Measurements from ENCODE around the gene MMP1. TPM values are rescaled to one million over a fixed set of nuclear protein-coding genes. Genes with fewer than 3 reads are reported as not detected.
A peak's percentile ranks its signal among the peaks of the same experiment; 100 is the strongest.

Gene MMP1
- total RNA-seq, 4 donors from 2014 or later, result not detected

DNA sequence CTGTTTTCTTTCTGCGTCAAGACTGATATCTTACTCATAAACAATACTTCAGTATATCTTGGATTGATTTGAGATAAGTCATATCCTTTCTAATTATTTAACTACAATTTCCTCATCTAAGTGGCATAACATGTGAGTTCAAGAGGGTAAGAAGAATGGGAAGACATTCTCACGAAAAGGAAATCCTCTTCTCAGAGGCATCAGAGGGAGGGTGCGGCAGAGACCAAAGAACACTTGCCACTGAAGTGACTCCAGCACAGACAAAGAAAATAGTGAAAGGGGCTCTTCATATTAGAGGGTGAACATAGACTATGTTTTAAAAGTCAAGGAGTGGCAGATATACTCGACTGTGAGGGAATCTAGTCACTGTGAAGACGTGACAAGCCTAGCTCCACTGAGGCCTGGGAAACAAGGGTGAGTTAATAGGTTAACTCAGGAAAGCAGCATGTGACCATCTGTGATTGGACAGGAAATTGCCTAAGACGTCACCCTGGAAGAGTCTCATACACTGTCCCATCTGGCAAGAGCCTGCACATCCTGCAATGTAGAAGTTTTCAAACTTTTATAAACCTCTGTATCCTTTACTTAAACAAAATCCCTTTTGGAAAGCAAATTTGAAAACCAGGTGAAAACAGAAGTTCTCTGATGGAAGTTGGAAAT is 1.9 kb upstream of the MMP1 start:
- no peaks in the 10 kb centered on the region for H3K9me3 ChIP-seq
- 57% methylated on average over 6 of the region's 6 CpGs; no CpG with 5 or more reads in 1 of the 2 donors for WGBS, 2 donors (ENCODE audit: low coverage in 1 of 2)
- ATAC-seq, result peak; percentile 55
- H3K27me3 ChIP-seq, result no peaks in the 10 kb centered on the region
- H3K4me1 ChIP-seq, result no peaks in the 10 kb centered on the region
- no peak overlapping the region for H3K4me3 ChIP-seq
- no peak overlapping the region for H3K27ac ChIP-seq
- TF ChIP-seq POLR2AphosphoS5 (IDR thresholded peaks at IDR 0.05) (no peak), EP300 (IDR thresholded peaks at IDR 0.05) (no peak), POLR2A (IDR thresholded peaks at IDR 0.05) (no peak)
- TF ChIP-seq, protein P1, sequence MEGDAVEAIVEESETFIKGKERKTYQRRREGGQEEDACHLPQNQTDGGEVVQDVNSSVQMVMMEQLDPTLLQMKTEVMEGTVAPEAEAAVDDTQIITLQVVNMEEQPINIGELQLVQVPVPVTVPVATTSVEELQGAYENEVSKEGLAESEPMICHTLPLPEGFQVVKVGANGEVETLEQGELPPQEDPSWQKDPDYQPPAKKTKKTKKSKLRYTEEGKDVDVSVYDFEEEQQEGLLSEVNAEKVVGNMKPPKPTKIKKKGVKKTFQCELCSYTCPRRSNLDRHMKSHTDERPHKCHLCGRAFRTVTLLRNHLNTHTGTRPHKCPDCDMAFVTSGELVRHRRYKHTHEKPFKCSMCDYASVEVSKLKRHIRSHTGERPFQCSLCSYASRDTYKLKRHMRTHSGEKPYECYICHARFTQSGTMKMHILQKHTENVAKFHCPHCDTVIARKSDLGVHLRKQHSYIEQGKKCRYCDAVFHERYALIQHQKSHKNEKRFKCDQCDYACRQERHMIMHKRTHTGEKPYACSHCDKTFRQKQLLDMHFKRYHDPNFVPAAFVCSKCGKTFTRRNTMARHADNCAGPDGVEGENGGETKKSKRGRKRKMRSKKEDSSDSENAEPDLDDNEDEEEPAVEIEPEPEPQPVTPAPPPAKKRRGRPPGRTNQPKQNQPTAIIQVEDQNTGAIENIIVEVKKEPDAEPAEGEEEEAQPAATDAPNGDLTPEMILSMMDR (IDR thresholded peaks at IDR 0.05), result no peak
- H3K36me3 ChIP-seq, result no peaks in the 10 kb centered on the region

DNA sequence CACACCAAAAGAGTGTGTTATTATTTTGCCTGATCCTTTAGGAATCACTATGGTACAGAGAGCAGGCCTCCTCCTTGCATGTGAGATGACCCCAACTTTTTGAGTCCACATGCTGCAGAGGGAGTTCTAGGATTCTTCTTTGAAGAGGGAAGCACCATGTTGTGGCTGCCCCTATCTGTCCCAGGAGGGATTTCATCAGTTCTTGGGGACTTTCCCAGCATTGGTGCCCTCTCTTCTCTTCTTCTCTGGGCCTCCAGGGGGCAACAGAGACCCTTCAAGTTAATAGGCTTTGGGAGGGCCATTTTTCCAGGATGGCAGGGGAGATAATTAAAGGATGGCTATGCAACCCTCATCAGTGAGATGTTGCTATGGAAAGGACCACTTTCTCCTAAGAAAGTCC is 3.6 kb downstream of the MMP1 start:
- no peak overlapping the region for H3K27ac ChIP-seq
- no peak overlapping the region for H3K4me3 ChIP-seq
- TF ChIP-seq EP300 (IDR thresholded peaks at IDR 0.05) (no peak), POLR2AphosphoS5 (IDR thresholded peaks at IDR 0.05) (no peak), POLR2A (IDR thresholded peaks at IDR 0.05) (no peak)
- TF ChIP-seq, protein P1 (IDR thresholded peaks at IDR 0.05), result no peak
- H3K4me1 ChIP-seq, result no peaks in the 10 kb centered on the region
- no peaks in the 10 kb centered on the region for H3K9me3 ChIP-seq
- no peaks in the 10 kb centered on the region for H3K27me3 ChIP-seq
- no peak for ATAC-seq
- no peaks in the 10 kb centered on the region for H3K36me3 ChIP-seq

DNA sequence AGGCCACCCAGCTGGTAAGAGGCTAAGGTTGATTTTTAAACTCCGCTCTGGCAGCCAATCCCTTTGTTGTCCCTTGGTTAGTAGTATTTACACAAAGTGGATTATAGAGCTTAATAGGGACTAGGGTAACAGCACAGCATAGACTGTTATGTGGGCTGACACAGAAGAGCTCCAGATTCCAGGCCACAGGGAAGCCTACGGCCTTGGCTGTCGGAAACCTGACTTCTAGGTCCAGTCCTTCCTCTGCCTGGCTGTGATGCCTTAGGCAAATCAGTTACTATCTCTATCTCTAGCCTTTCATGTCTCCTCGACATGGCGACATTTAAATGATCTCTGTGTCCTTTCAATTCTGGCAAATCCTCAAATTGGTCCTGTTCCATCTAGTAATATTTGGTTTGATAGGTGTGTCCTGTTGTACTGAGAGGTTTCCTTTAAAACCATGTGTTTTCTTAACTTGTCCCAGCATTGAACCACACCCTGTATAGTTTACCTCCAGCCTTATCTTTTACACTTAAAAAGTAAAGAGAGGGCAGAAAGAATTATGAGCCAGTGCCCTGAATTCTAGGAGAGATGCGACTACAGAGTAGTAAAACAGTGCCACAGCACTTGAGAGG is 4.2 kb downstream of the MMP1 start:
- 73 to 91% methylated on average over 5 to 6 of the region's 6 CpGs for WGBS, 2 donors (ENCODE audit: low coverage in 1 of 2)
- H3K27me3 ChIP-seq, result no peaks in the 10 kb centered on the region
- no peaks in the 10 kb centered on the region for H3K36me3 ChIP-seq
- H3K4me1 ChIP-seq, result no peaks in the 10 kb centered on the region
- H3K4me3 ChIP-seq, result no peak overlapping the region
- TF ChIP-seq POLR2AphosphoS5 (IDR thresholded peaks at IDR 0.05), result no peak
- TF ChIP-seq EP300 (IDR thresholded peaks at IDR 0.05), result no peak
- no peak for ATAC-seq
- no peak overlapping the region for H3K27ac ChIP-seq
- H3K9me3 ChIP-seq, result no peaks in the 10 kb centered on the region

DNA sequence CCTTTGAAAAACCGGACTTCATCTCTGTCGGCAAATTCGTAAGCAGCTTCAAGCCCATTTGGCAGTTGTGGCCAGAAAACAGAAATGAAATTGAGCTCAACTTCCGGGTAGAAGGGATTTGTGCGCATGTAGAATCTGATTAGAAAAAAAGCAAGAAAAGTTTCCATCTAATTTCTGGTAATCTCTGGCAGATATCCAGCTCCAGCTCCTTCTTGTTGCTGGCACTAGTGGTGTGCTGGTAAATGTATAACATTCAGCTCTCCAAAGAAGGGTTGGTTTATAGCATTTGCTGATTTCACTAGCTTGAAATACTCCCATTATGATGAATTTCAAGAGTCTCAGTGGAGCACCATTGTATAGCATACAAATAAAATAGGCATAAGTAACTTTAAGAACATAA is 5.4 kb downstream of the MMP1 start:
- TF ChIP-seq, protein P1 (IDR thresholded peaks at IDR 0.05), result no peak
- TF ChIP-seq EP300 (IDR thresholded peaks at IDR 0.05), result no peak
- no peak for TF ChIP-seq POLR2A (IDR thresholded peaks at IDR 0.05)
- TF ChIP-seq POLR2AphosphoS5 (IDR thresholded peaks at IDR 0.05), result no peak
- Histone ChIP-seq H3K9me3 (no peaks in the 10 kb centered on the region), H3K27ac (no peak overlapping the region), H3K36me3 (no peaks in the 10 kb centered on the region), H3K4me1 (no peaks in the 10 kb centered on the region), H3K27me3 (no peaks in the 10 kb centered on the region), H3K4me3 (no peak overlapping the region)
- 80 to 87% methylated on average over 3 to 5 of the region's 5 CpGs for WGBS, 2 donors (ENCODE audit: low coverage in 1 of 2)
- ATAC-seq, result no peak

DNA sequence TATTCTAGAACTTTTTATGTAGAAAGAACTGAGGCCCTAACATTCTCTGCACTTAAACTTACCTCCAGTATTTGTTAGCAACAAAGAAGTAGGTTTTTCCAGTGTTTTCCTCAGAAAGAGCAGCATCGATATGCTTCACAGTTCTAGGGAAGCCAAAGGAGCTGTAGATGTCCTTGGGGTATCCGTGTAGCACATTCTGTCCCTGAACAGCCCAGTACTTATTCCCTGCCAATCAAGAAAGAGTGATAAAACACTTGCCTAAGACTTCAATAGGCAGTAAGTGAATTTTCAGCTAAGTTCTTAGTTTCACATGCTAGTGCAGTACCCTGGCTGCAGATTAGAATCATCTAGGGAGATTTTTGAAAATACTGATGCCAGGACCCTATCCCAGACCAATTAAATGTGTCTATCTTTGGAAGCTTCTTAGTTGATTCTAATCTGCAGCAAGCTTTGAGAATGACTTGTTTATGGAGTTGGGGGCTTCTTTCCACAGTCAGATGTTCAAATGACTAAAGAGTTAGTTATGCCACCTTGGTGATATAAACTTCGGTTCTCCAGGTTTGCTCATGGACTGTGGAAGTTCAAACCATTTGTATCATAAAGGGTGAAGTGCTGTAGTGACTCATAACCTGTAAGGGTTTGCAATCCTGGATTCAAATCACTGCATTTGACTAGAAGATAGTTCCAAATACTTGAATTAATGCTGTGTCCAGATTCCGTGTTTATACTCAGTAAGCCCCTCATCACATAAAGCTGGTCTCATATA is 6.5 kb downstream of the MMP1 start:
- Histone ChIP-seq H3K27me3 (no peaks in the 10 kb centered on the region), H3K36me3 (no peaks in the 10 kb centered on the region), H3K4me1 (no peaks in the 10 kb centered on the region), H3K27ac (no peak overlapping the region), H3K9me3 (no peaks in the 10 kb centered on the region), H3K4me3 (no peak overlapping the region)
- 87 to 92% methylated on average over 2 to 4 of the region's 4 CpGs for WGBS, 2 donors (ENCODE audit: low coverage in 1 of 2)
- no peak for TF ChIP-seq POLR2AphosphoS5 (IDR thresholded peaks at IDR 0.05)
- TF ChIP-seq, protein P1 (IDR thresholded peaks at IDR 0.05), result no peak
- no peak for TF ChIP-seq POLR2A (IDR thresholded peaks at IDR 0.05)
- no peak for TF ChIP-seq EP300 (IDR thresholded peaks at IDR 0.05)
- ATAC-seq, result no peak

Measured in gastroesophageal sphincter (tissue), 4 donors.